NCI-H748 (cell line): ENCODE results near the gene WDR5B.
"Not testable (repeated sequence)": the region's sequence is repeated elsewhere in the genome, so short reads cannot be mapped to it uniquely, and the experiment has no call there.

Experiments used
- DNase-seq: peaks from one replicate; lab custom pipeline; 2025; ENCODE audit not compliant: unreplicated experiment; lab: John Stamatoyannopoulos, UW

WDR5B gene

GRCh38 chr3:122366379-122366749, 49.5 kb downstream of the WDR5B start:
- DNase-seq = no peak

GRCh38 chr3:122365582-122366378, 50.1 kb downstream of the WDR5B start:
- DNase-seq = not testable (repeated sequence)

GRCh38 chr3:122365073-122365472, 50.8 kb downstream of the WDR5B start:
- DNase-seq = no peak

GRCh38 chr3:122364490-122364889, 51.4 kb downstream of the WDR5B start:
- no peak for DNase-seq
